HAP-1 (cell line): ENCODE measurements around the gene STX11.
"Not testable (repeated sequence)": the region's sequence is repeated elsewhere in the genome, so short reads cannot be mapped to it uniquely, and the experiment has no call there.

Experiments
- DNase-seq, 2 experiments: peaks; one replicate each; pipeline ENCODE4 v3.0.0-alpha.2; 2016 to 2020; ENCODE audit warnings: low spot score in 2 of 2
- H3K27me3 ChIP-seq: fragments of 250-450 bp; sonication (Bioruptor Pico); 2 replicates; pipeline ENCODE4 v1.5.1; 2020; ENCODE audit warnings: low read depth, mild to moderate bottlenecking, moderate library complexity
- H3K36me3 ChIP-seq: fragments of 250-450 bp; sonication (Bioruptor Pico); replicated peaks from 2 replicates; pipeline ENCODE4 v1.5.1; 2020; ENCODE audit warnings: mild to moderate bottlenecking
- H3K4me1 ChIP-seq: fragments of 250-450 bp; sonication (Bioruptor Pico); 2 replicates; pipeline ENCODE4 v1.5.1; 2020; ENCODE audit warnings: mild to moderate bottlenecking
- H3K4me3 ChIP-seq: fragments of 250-450 bp; sonication (Bioruptor Pico); 2 replicates; pipeline ENCODE4 v1.5.1; 2020; ENCODE audit warnings: mild to moderate bottlenecking, moderate library complexity
- H3K9me3 ChIP-seq: fragments of 250-450 bp; sonication (Bioruptor Pico); 2 replicates; pipeline ENCODE4 v1.5.1; 2020; ENCODE audit warnings: mild to moderate bottlenecking, moderate library complexity
- in situ Hi-C: fragments of 300-500 bp; cut with MboI; formaldehyde crosslinking; loops from 3 replicates; pipeline ENCODE4 v1.14.3; 2020; ENCODE audit warnings: low sequenced_read_pairs, inconsistent platforms, mixed read lengths

STX11 gene

DNA sequence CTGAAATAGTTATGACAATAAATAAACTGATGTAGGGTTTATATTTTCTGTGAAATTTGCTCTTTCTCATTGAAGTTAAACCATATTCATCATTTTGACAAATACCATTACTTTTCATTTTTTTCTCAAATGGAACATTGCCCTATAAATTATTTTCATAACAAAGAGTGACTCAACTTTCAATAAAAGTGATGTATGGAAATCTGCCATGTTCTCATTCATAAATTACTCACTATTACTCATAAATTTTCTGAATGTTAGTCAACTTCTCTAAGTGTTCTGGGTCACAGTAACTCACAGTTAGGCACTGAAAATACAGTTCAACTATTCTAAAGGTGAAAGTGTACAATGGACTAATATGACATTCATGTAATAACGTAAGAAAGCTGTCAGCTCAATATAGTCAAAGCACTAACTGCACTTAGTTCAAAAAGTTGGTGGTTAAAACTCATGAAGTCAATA lies 19.0 kb upstream of the STX11 start:
- in situ Hi-C loops: no loop called here
- DNase-seq: no peak
- H3K36me3 ChIP-seq: no peaks in the 10 kb centered on the region; the same call in 1 of the 2 replicates
- H3K4me3 ChIP-seq: no peak overlapping the region
- no peaks in the 10 kb centered on the region for H3K4me1 ChIP-seq
- no peaks in the 10 kb centered on the region for H3K9me3 ChIP-seq
- H3K27me3 ChIP-seq: no peaks in the 10 kb centered on the region

DNA sequence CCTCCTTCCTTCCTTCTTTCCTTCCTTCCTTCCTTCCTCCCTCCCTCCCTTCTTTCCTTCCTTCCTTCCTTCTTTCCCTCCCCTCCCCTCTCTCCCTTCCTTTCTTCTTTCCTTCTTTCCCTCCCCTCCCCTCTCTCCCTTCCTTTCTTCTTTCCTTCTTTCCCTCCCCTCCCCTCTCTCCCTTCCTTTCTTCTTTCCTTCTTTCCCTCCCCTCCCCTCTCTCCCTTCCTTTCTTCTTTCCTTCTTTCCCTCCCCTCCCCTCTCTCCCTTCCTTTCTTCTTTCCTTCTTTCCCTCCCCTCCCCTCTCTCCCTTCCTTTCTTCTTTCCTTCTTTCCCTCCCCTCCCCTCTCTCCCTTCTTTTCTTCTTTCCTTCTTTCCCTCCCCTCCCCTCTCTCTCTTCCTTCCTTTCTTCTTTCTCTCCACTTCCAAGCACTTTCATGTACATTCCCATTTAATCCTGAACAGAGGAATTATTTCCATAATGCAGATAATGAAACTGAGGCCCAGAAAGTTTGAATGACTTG lies 18.1 kb upstream of the STX11 start:
- in situ Hi-C loops, H3K4me1 ChIP-seq: not testable (repeated sequence)

DNA sequence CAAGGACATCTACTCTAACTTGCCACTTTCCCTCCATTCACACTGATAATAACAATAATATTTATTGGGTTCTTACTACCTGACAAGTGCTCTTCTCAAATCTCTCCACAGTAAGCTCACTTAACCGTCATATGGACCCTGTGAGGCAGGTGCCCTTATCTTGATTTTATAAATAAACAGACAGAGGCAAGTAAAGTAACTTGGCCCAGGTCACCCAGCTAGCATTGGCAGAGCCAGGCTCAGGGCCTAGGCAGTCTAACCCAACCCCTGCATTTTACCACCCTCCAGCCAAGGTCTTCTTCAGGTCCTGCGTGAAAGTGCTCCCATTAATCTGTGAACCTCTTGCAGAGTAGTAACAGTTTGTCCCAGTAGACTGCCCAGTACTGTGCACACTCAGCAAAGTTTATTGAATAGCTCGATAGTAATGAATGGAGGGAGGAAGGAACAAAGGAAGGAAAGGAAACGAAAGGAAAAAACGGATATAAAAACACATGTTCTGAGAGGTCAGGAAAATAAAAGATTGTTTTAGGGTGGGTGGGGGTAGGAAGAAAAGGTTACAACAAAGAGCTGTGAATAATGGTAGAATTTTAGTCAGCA lies 17.0 kb upstream of the STX11 start:
- no peaks in the 10 kb centered on the region; the same call in 1 of the 2 replicates for H3K36me3 ChIP-seq
- H3K27me3 ChIP-seq: no peaks in the 10 kb centered on the region
- no peak for DNase-seq
- no peaks in the 10 kb centered on the region for H3K4me1 ChIP-seq
- in situ Hi-C loops: no loop called here
- no peak overlapping the region for H3K4me3 ChIP-seq
- no peaks in the 10 kb centered on the region; the same call in 1 of the 2 replicates for H3K9me3 ChIP-seq

More for the DNA sequence above, 18.1 kb upstream of the STX11 start:
- not testable (repeated sequence) for H3K36me3 ChIP-seq, H3K4me3 ChIP-seq, H3K9me3 ChIP-seq, DNase-seq, H3K27me3 ChIP-seq

DNA sequence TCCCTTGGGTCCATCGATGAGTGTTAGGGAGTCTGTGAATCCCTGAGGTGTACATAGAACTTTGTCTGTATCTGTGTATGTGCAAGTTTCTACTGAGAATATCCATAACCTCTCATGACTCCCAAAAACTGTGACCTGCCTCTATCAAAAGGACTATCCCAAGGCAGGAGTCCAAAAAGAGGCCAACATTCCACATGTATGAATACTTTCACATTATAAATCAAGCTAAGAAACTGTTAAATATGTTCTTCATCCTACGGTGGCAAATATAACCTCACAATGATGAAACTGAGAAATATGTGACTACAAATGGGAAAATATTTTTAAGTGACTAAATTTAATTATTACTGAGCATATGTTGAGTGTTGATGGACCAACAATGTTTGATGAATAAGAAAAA lies 16.1 kb upstream of the STX11 start:
- H3K9me3 ChIP-seq: no peaks in the 10 kb centered on the region; the same call in 1 of the 2 replicates
- no peak overlapping the region for H3K4me3 ChIP-seq
- H3K27me3 ChIP-seq: no peaks in the 10 kb centered on the region
- in situ Hi-C loops: no loop called here
- H3K36me3 ChIP-seq: no peaks in the 10 kb centered on the region; the same call in 1 of the 2 replicates
- no peaks in the 10 kb centered on the region for H3K4me1 ChIP-seq
- no peak for DNase-seq

DNA sequence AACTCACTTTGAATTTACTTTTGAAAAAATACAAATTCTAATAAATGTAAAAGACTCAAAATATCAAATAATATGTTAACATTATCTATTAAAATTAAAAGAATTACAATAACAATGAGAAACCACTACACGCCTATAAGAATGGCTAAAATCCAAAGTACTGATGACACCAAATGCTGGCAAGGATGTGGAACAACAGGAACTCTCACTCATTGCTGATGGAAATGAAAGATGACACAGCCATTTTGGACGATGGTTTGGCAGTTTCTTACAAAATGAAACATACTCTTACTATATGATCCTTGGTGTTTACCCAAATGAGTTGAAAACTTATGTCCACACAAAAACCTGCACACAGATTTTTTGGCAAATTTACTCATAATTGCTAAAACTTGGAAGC lies 15.6 kb upstream of the STX11 start:
- no peak overlapping the region for H3K4me3 ChIP-seq
- in situ Hi-C loops: no loop called here

DNA sequence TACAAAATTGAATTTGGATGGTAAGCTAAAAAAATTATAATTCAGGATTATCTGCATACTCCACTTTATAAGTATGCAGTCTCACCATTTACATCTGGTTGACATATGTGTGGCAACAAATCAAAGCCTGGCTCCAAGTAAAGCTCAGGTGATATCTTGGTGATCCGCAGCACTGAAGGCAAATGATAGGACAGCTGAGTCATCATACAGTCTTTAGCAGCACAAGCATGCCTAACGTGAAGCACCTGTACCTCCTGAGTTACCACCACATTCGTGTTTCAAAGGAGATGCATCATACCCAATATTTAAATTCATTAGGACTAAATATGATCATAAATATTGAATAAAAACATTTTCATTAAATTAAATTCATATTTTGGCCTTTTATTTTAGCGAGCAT lies 11.8 kb upstream of the STX11 start:
- Histone ChIP-seq H3K36me3 (no peaks in the 10 kb centered on the region; the same call in 1 of the 2 replicates), H3K4me1 (no peaks in the 10 kb centered on the region), H3K9me3 (no peaks in the 10 kb centered on the region; the same call in 1 of the 2 replicates), H3K4me3 (no peak overlapping the region), H3K27me3 (no peaks in the 10 kb centered on the region)
- no peak for DNase-seq
- in situ Hi-C loops: no loop called here

More for the DNA sequence above, 15.6 kb upstream of the STX11 start:
- H3K36me3 ChIP-seq: no peaks in the 10 kb centered on the region; the same call in 1 of the 2 replicates
- H3K27me3 ChIP-seq: no peaks in the 10 kb centered on the region
- no peaks in the 10 kb centered on the region; the same call in 1 of the 2 replicates for H3K9me3 ChIP-seq
- H3K4me1 ChIP-seq: no peaks in the 10 kb centered on the region
- no peak for DNase-seq

DNA sequence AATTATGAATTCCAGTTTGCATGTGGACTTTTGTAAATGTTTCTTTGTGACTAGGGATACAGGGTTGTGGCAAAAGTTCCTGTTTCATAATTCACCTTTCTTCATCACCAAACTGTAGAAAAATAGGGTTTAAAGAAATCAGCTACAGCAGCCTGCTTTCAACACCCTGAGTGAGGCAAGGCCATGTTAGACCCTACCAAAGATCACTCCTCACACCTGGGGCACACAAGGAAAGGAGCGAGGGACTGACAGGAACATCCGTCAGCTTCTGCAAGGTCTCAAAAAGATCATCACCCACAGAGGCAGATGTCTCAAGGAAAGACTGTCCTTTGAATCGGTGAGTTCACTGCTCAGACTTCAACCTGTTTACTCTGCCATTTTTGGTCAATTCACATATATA lies 10.5 kb upstream of the STX11 start:
- Histone ChIP-seq H3K9me3 (no peaks in the 10 kb centered on the region; the same call in 1 of the 2 replicates), H3K27me3 (no peaks in the 10 kb centered on the region), H3K4me3 (no peak overlapping the region), H3K36me3 (no peaks in the 10 kb centered on the region), H3K4me1 (no peaks in the 10 kb centered on the region)
- DNase-seq: no peak
- in situ Hi-C loops: no loop called here

DNA sequence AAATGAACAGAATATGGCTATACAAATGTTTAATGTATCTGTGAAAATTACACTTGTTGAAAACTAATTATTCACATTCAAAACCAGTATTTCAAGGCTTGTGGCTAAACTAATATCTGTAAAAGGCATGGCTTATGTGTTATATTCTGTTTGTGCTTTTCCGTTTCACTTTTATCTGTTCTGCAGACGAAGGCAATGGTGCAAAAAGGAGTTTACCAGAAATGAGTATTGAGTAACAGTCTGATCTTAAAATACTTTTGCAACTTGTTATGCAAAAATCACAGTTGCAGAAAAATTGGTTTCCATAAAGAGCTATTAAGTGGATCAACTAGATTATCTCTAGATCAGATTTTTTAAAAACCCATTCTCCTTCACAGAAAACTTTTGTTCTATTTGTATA lies 9.4 kb upstream of the STX11 start:
- Histone ChIP-seq H3K9me3 (no peaks in the 10 kb centered on the region; the same call in 1 of the 2 replicates), H3K4me1 (no peaks in the 10 kb centered on the region), H3K36me3 (no peaks in the 10 kb centered on the region), H3K27me3 (no peaks in the 10 kb centered on the region), H3K4me3 (no peak overlapping the region)
- in situ Hi-C loops: no loop called here
- DNase-seq: no peak

DNA sequence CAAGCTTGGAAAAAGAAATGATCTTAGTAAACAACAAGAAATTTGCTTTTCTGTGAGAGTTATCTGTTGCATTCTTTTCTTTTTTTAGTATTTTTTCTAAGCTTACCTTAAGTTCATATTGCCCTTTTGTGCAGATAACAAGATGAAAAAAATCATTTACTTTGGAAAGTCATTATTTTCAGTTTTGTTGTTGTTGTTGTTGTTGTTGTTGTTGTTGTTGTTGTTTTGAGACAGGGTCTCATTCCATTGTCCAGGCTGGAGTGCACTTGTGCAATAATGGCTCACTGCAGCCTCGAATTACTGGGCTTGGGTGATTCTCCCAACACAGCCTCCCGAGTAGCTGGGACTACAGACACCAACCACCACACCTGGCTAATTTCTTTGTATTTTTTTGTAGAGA lies 8.8 kb upstream of the STX11 start:
- in situ Hi-C loops: no loop called here
- no peak for DNase-seq
- no peaks in the 10 kb centered on the region for H3K27me3 ChIP-seq
- H3K4me3 ChIP-seq: no peak overlapping the region
- no peaks in the 10 kb centered on the region for H3K4me1 ChIP-seq
- no peaks in the 10 kb centered on the region for H3K36me3 ChIP-seq
- H3K9me3 ChIP-seq: no peaks in the 10 kb centered on the region; the same call in 1 of the 2 replicates

DNA sequence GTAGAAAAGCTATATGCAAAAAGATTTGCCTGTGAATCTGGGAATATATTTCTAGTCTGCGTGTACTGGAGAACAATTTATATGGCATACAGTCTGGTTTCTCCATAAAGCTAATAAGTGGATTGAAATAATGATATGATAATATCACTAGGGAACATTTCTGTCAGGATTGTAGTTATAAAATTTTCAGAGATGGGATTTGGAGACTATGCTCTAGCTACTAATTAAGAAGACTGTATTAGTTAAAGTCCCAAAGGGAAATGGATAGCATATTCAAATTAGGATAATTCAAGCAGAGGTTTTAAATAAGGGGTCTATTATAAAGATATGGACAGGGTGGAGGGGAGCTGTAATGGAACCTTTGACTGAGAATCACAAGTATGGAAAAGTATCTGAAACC lies 7.2 kb upstream of the STX11 start:
- no peaks in the 10 kb centered on the region for H3K36me3 ChIP-seq

DNA sequence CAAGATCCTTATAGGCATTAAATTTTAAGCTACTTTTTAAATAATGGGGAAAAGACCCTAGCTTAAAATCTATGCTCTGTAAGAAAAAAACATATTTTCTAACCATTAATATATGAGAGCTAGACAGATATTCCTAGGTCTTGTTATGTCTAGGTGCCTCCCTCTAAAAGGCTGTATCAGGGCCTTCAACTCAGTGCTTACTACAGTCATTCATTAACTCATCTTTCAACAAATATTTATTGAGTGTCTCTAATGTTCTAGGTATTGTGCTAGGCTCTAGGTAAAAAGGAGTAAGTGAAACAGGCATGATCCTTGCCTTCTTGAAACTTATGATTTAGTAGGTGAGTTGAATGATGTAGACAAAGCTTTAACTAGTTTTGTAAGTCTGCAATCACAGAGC lies 6.4 kb upstream of the STX11 start:
- Histone ChIP-seq H3K4me3 (no peak overlapping the region), H3K36me3 (no peaks in the 10 kb centered on the region), H3K4me1 (no peaks in the 10 kb centered on the region), H3K9me3 (no peaks in the 10 kb centered on the region), H3K27me3 (no peaks in the 10 kb centered on the region; the same call in 1 of the 2 replicates)
- no peak for DNase-seq
- in situ Hi-C loops: no loop called here

More for the DNA sequence above, 7.2 kb upstream of the STX11 start:
- Histone ChIP-seq H3K9me3 (no peaks in the 10 kb centered on the region), H3K4me1 (no peaks in the 10 kb centered on the region), H3K4me3 (no peak overlapping the region), H3K27me3 (no peaks in the 10 kb centered on the region)
- in situ Hi-C loops: no loop called here
- DNase-seq: no peak

DNA sequence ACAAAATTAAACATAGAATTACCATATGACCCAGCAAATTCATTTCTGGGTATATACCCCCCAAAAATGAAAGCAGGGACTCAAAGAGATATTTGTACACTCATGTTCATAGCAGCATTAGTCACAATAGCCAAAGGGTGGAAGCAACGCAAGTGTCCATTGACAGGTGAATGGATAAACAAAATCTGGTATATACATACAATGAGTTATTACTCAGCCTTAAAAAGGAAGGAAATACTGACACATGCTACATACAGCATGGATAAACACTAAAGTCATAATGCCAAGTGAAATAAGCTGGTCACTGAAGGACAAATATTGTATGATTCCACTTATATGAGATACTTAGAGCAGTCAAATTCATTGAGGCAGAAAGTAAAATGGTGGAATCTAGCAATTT lies 5.3 kb upstream of the STX11 start:
- H3K4me3 ChIP-seq: no peak overlapping the region
- in situ Hi-C loops: no loop called here
- no peaks in the 10 kb centered on the region for H3K9me3 ChIP-seq
- no peaks in the 10 kb centered on the region for H3K4me1 ChIP-seq
- no peaks in the 10 kb centered on the region; the same call in 1 of the 2 replicates for H3K27me3 ChIP-seq
- no peaks in the 10 kb centered on the region for H3K36me3 ChIP-seq
- no peak for DNase-seq

DNA sequence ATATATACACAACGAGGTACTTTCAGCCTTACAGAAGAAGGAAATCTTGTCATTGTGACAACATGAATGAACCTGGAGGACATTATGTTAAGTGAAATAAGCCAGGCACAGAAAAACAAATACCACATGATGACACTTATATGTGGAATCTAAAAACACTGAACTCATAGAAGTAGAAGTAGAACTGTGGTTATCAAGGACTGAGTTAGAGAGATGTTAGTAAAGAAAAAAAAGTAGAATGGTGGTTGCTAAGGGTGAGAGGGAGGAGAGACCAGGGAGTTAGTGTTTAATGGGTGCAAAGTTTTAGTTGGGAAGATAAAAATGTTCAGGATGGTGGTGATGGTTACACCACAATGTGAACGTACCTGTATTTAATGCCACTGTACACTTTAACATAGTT lies 4.8 kb upstream of the STX11 start:
- H3K36me3 ChIP-seq: no peaks in the 10 kb centered on the region
- no peak for DNase-seq
- no peaks in the 10 kb centered on the region; the same call in 1 of the 2 replicates for H3K27me3 ChIP-seq
- H3K9me3 ChIP-seq: no peaks in the 10 kb centered on the region
- no peak overlapping the region for H3K4me3 ChIP-seq
- in situ Hi-C loops: no loop called here
- no peaks in the 10 kb centered on the region for H3K4me1 ChIP-seq

DNA sequence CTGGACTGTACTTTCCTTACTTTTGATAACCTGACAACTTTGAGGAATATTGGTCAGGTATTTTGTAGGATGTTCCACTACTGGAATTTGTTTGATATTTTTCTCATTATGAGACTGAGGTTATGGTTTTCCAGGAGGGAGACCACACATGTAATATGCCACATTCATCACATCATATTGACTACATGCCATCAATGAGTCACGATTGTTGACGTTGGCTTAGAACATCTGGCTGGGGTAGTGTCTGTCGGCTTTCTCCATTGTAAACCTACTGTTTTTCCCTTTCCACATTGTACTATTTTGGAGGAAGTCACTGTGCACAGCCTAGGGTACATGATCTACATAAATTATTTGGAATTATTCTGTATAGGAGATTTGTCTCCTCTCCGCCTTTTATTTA lies 1.4 kb upstream of the STX11 start:
- H3K4me3 ChIP-seq: no peak overlapping the region
- H3K36me3 ChIP-seq: no peaks in the 10 kb centered on the region
- H3K9me3 ChIP-seq: no peaks in the 10 kb centered on the region
- in situ Hi-C loops: no loop called here
- DNase-seq: no peak
- H3K27me3 ChIP-seq: no peaks in the 10 kb centered on the region; the same call in 1 of the 2 replicates
- H3K4me1 ChIP-seq: no peaks in the 10 kb centered on the region
